PFSK-1 (cell line): ENCODE measurements around the gene CACNB2.

Experiments
- FOXP2 ChIP-seq: optimal IDR thresholded peaks from 2 replicates; pipeline ENCODE3; 2011; ENCODE audit warnings: borderline replicate concordance, control low read depth, inconsistent platforms; ENCODE audit not compliant: insufficient read depth; ENCODE audit errors: extremely low read length, extremely low read depth
- POLR2AphosphoS5 ChIP-seq: IDR thresholded peaks from 2 replicates; pipeline ENCODE4 v1.6.1; 2012; ENCODE audit warnings: low read depth, mild to moderate bottlenecking, control low read depth, low read length, moderate library complexity
- SIN3A ChIP-seq: IDR thresholded peaks from 2 replicates; pipeline ENCODE4 v1.6.1; 2012; ENCODE audit warnings: mild to moderate bottlenecking, low read length, moderate library complexity, borderline replicate concordance; ENCODE audit not compliant: insufficient read depth
- TAF1 ChIP-seq: IDR thresholded peaks from 2 replicates; pipeline ENCODE4 v1.6.1; 2012; ENCODE audit warnings: low read length, control low read depth, borderline replicate concordance; ENCODE audit not compliant: insufficient read depth
- TF ChIP-seq, protein P1 (sequence below), 2 experiments: IDR thresholded peaks; 2 replicates each; pipeline versions ENCODE4 v1.6.1 to v1.8.0; 2011 to 2012; ENCODE audit warnings: low read depth in 2 of 2, low read length in 2 of 2, control low read depth in 1 of 2, inconsistent platforms in 1 of 2, mild to moderate bottlenecking in 1 of 2, moderate library complexity in 1 of 2; ENCODE audit not compliant: insufficient read depth in 1 of 2

The CACNB2 gene

DNA sequence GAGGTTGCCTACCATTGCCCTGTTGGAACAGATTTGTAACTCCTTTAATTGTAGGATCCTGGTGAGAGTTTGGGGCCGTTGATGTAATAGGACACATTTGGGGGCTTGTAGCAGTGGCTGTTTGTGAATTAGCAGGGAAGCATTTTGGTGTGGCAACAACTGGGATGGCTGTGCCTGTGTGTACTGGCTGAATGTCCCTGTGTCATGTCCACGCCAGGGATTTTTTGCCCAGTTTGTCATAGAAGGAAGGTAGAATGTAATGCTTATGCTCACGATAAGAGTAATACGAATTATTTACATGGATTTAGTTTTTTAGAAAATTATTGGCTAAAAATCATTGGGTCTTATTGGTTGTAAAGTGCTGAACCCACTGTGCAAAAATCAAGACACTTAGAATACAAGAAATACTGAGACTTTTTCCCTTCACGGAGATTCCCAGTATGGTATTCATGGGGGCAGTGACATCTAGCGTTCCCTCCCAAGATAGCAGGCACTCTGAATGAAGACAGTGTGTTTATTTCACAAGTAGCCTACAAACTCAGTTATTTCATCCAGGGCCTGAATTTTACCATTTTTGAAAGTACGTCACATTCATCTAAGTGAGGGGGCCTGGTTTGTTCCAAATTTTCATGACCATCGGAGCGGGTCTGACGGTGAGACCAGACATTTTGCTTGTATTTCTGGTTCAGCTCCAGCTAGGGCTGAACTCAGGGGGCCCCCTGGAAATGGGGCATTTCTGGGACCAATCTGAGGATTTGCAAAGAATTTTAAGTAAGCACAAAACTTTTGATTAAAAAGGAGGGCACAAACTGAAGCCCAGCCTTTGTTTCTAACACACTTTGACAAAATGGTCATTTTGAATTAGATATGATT is 74.7 kb downstream of the CACNB2 start:
- TF ChIP-seq FOXP2, result no peak
- no peak for TF ChIP-seq POLR2AphosphoS5
- no peak for TF ChIP-seq TAF1
- TF ChIP-seq, protein P1, sequence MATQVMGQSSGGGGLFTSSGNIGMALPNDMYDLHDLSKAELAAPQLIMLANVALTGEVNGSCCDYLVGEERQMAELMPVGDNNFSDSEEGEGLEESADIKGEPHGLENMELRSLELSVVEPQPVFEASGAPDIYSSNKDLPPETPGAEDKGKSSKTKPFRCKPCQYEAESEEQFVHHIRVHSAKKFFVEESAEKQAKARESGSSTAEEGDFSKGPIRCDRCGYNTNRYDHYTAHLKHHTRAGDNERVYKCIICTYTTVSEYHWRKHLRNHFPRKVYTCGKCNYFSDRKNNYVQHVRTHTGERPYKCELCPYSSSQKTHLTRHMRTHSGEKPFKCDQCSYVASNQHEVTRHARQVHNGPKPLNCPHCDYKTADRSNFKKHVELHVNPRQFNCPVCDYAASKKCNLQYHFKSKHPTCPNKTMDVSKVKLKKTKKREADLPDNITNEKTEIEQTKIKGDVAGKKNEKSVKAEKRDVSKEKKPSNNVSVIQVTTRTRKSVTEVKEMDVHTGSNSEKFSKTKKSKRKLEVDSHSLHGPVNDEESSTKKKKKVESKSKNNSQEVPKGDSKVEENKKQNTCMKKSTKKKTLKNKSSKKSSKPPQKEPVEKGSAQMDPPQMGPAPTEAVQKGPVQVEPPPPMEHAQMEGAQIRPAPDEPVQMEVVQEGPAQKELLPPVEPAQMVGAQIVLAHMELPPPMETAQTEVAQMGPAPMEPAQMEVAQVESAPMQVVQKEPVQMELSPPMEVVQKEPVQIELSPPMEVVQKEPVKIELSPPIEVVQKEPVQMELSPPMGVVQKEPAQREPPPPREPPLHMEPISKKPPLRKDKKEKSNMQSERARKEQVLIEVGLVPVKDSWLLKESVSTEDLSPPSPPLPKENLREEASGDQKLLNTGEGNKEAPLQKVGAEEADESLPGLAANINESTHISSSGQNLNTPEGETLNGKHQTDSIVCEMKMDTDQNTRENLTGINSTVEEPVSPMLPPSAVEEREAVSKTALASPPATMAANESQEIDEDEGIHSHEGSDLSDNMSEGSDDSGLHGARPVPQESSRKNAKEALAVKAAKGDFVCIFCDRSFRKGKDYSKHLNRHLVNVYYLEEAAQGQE (IDR thresholded peaks at IDR 0.05; ENCODE audit: insufficient read depth in 1 of 2, low read depth in 2 of 2, low read length in 2 of 2), result no peak
- no peak for TF ChIP-seq SIN3A

DNA sequence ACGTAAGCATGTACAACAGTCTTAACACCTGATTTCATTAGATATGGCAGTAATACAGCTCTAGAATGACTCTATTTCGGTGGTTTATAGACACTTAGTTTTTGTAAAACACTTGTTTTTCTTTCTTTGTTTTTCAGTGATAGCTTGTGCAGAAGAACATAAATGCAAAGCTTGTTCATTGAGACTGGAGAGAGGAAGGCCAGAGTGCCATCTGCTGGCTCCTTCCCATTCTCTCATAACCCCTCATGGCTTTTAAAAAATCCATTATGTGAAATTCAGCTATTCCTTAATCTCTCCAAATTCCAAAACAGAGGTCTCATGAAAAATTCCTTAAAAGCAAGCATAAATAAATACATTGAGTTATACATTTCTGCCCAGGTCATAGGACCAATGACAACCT is 76.3 kb downstream of the CACNB2 start:
- no peak for TF ChIP-seq POLR2AphosphoS5
- no peak for TF ChIP-seq FOXP2
- TF ChIP-seq, protein P1 (IDR thresholded peaks at IDR 0.05; ENCODE audit: insufficient read depth in 1 of 2, low read depth in 2 of 2, low read length in 2 of 2), result no peak
- no peak for TF ChIP-seq SIN3A
- TF ChIP-seq TAF1, result no peak

DNA sequence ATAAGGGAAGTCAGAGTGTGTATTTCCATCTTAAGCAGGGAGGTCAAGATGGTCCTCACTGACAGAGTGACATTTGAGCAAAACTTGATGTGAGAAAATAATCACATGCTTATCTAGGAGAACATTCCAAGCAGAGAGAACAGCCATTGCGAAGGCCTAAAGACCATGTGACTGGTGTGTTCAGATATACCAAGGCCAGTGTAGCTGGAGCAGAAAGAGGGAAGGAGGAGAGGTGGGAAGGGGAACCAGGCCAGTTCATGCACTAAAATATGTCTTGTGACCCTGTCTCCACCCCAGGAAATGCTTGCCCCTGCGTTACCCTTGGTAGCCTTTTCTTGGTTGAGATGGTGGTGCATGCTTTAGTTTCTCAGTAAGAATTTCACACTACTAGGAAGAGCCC is 77.4 kb downstream of the CACNB2 start:
- TF ChIP-seq POLR2AphosphoS5, result no peak
- no peak for TF ChIP-seq FOXP2
- TF ChIP-seq SIN3A, result no peak
- TF ChIP-seq TAF1, result no peak

GRCh38 chr10:18219146-18219545 is 78.9 kb downstream of the CACNB2 start:
- no peak for TF ChIP-seq POLR2AphosphoS5
- TF ChIP-seq TAF1, result no peak
- no peak for TF ChIP-seq FOXP2

GRCh38 chr10:18221123-18221522 is 80.9 kb downstream of the CACNB2 start:
- TF ChIP-seq, protein P1 (IDR thresholded peaks at IDR 0.05; ENCODE audit: insufficient read depth in 1 of 2, low read depth in 2 of 2, low read length in 2 of 2), result no peak
- no peak for TF ChIP-seq SIN3A
- no peak for TF ChIP-seq TAF1
- TF ChIP-seq FOXP2, result no peak
- no peak for TF ChIP-seq POLR2AphosphoS5

- TF ChIP-seq, protein P1 (IDR thresholded peaks at IDR 0.05; ENCODE audit: insufficient read depth in 1 of 2, low read depth in 2 of 2, low read length in 2 of 2), result no peak
- TF ChIP-seq SIN3A (no peak), TAF1 (no peak), FOXP2 (no peak), POLR2AphosphoS5 (no peak)
These were observed 81.7 kb downstream of the CACNB2 start for GRCh38 chr10:18221882-18222281.
